Omental fat pad (tissue), 4 donors: ENCODE data around the gene UBE2D2. TPM values are rescaled to one million over a fixed set of nuclear protein-coding genes. Genes with fewer than 3 reads are reported as not detected.

Source experiments
- ATAC-seq: fragments of 150-250 bp; one replicate; pipeline ENCODE4 v1.9.1; 2016; ENCODE audit warnings: mild to moderate bottlenecking, moderate library complexity; ENCODE audit not compliant: low FRiP score
- DNase-seq: peaks from one replicate; pipeline ENCODE4 v3.0.0-alpha.2; 2019; ENCODE audit warnings: low spot score
- total RNA-seq, 4 donors: library from RNA; depleted of rRNA; stranded (reverse); fragments of >200 nt; gene quantifications; one replicate each; pipeline ENCODE4 v1.1.0, GENCODE V29; 2016
- TF ChIP-seq, protein P1 (sequence below), 3 donors: fragments of 450-650 bp; IDR thresholded peaks; one replicate each; pipeline ENCODE4 v1.5.1; 2016 to 2017; ENCODE audit warnings: antibody characterized with exemption in 3 of 3, mild to moderate bottlenecking in 3 of 3, moderate library complexity in 2 of 3

Gene UBE2D2
- total RNA-seq, 4 donors from 2014 or later: 50.4 to 76.9 (median 70.4) TPM

DNA sequence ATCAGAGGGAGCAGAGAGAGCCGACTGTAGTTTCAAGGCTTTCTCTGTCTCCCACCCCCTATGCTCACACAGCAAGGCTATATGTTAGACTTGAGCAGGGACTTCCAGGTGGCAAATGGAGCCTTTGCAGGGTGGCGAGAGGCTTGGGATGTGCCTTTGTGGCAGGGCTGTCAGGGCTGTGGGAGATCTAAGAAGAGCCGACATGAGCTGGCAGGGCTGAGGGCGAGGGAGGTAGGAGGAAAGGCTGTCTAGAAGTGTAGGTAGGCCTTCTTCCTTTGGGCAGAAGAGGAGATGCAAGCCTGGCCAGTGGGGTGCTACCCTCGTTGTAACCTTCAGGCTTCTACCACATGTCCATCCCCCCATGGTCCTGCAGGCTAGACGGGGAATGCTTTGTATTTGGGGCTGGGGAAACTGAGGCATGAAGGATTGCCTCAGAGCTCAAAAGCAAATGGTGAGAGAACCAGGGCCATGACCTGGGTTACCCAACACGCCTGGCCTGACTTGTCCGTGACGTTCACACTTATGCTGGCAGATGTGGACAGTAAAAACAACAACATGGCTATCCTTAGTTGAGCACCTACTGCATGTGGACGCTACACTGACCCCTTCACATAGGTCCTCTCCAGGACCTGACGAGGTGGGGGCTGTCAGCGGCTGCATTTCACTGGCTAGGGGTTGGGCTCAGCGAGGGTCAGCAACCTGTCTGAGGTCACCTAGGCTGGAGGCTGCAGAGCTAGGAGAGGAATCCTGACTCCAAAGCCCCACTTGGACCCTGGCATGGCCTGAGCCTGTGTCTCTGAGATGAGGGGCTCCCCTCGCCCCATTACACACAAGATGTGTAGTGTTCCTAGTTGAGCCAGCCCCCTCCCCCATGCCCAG lies 102.3 kb downstream of the UBE2D2 start:
- TF ChIP-seq, protein P1, sequence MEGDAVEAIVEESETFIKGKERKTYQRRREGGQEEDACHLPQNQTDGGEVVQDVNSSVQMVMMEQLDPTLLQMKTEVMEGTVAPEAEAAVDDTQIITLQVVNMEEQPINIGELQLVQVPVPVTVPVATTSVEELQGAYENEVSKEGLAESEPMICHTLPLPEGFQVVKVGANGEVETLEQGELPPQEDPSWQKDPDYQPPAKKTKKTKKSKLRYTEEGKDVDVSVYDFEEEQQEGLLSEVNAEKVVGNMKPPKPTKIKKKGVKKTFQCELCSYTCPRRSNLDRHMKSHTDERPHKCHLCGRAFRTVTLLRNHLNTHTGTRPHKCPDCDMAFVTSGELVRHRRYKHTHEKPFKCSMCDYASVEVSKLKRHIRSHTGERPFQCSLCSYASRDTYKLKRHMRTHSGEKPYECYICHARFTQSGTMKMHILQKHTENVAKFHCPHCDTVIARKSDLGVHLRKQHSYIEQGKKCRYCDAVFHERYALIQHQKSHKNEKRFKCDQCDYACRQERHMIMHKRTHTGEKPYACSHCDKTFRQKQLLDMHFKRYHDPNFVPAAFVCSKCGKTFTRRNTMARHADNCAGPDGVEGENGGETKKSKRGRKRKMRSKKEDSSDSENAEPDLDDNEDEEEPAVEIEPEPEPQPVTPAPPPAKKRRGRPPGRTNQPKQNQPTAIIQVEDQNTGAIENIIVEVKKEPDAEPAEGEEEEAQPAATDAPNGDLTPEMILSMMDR (IDR thresholded peaks at IDR 0.05): no peak
- ATAC-seq: no peak
- no peak for DNase-seq

DNA sequence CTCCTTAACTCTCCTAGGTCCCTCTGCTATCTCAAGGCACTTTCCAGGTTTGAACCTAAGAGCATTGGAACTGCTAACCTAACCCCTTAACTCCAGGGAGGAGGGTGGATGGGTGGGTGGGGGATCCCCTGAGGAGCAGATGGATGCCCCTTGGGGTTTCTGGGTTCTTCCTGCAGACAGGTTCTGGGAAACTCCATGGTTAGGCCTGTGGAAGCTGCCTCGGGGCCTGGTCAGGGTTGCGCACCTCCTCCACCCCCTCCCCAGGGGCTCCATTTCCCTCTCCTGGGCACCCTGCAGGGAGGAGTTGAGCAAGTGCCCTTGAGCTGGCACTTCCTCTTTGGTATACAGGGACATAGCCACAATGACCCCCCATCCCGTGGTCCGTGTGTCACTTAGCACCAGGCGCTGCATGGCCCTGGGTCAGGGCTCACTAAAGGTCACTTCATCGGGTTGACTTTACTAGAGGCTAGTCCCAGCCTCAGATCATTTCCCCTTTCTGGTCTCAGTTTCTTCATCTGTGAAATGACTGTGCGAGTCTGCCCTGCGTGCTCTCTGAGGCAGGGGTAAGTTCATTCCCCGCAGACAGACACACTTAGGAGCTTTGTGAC lies 103.1 kb downstream of the UBE2D2 start:
- TF ChIP-seq, protein P1 (IDR thresholded peaks at IDR 0.05): no peak
- ATAC-seq: no peak
- DNase-seq: no peak

DNA sequence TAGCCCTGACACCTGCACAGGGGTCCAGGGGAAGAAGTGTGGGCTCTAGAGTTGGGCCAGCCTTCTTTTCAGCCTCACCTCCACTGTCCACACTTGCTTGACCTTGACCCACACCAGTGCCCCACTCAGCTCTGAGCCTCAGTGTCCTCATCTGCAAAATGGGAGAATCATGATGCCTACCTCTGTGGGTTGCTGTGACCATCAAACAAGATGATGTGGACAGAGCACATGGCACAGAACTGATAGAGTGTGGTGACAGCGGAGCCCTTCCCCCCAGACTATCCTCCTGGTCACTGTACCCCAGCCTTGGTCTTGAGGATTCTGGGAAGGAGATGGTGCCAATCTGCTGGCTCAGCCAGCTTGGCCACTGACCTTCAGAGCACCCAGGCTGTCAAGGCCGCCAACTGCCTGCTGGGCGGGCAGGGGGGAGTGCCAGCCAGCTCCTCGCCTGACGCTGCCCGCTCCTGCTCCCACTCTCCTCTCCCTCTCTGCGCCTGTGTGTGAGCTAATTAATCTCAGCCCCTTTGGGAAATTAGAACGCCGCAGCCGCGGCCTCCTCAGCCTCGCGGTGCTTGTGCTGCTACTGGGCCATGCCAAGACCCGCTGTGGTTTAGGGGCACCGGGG lies 103.7 kb downstream of the UBE2D2 start:
- ATAC-seq: no peak
- TF ChIP-seq, protein P1 (IDR thresholded peaks at IDR 0.05): no peak
- DNase-seq: no peak

DNA sequence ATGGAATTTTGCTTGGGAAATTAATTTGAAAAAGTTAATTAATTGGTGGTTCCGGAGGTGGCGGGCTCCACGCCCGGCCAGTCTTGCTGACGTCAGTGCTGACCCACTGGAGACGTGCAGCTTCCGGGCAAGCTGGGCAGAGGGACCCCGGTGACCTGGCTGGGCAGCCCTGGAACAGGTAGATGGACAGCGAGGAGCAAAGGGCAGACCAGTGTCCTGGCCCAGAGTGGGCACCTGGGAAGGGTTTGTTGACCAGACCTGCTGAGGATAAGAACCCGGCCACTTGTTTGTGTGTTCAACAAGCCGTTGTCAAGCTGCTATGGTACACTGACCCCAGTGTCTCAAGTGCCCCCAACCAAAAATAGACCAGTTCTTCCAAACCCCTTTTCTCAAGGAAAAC lies 104.5 kb downstream of the UBE2D2 start:
- TF ChIP-seq, protein P1 (IDR thresholded peaks at IDR 0.05): no peak
- DNase-seq (no peak), ATAC-seq (no peak)

DNA sequence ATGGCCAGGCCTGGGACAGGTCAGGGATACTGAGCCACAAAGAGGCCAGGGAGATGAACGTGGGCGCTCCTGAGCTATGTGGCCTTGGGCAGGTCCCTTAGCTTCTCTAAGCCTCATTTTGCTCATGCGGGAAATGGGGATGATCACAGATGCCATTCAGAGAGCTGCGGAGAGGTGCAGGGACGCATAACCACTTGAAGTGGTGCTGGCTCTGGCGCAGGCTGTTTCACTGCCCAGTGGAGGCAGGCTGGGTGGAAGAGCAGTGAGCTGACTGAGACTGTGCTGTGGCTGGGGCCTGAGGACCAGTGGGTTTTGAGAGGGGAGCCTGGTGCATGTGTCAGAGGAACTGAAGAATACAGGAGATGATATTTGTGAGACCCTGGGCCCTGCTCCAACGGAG lies 105.4 kb downstream of the UBE2D2 start:
- ATAC-seq: no peak
- TF ChIP-seq, protein P1 (IDR thresholded peaks at IDR 0.05): no peak
- DNase-seq: no peak

DNA sequence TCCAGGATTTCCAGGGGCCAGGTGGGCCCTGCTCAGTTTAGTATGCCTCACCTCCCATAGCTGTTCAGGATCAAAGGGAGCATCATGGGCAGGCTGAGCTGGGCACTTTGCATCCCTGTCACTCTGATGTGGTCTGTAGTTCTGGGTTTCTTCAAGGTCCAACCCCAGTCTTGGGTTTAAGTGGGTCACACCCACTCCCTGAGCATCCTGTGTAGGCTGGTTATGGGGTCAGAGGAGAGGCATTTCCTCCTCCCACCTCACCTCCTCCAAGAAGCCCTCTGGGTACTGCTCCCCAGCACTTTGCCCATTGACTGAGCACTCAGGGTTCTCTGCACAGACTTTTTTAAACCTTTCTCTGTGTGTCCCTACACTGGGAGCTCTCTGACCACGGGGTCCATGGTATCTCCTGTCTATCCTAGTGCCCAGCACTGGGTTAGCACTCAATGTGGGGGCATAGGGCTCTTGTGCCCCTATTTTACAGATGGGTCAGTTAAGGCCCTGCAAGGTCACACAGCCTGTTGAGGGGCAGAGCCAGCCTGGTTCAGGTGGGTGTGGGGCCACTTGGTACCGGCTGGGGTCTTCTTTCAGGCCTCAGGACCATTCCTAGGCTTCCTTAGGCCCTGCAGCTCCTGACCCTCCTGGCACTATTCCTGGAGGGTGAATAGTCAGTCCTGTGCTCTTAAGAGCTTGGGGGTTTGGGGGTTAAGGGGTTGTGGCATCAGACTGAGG lies 106.0 kb downstream of the UBE2D2 start:
- DNase-seq (no peak), ATAC-seq (no peak)
- TF ChIP-seq, protein P1 (IDR thresholded peaks at IDR 0.05): no peak
